HepG2 (cell line): Measurements from ENCODE around the gene RCCD1. TPM values are rescaled to one million over a fixed set of nuclear protein-coding genes. Genes with fewer than 3 reads are reported as not detected.

Experiments used
- HOXA3 ChIP-seq: sonication (generic); formaldehyde crosslinking; IDR thresholded peaks from 2 replicates; pipeline ENCODE4 v1.5.0; 2020; ENCODE audit warnings: missing genetic modification reagents
- HOXA7 ChIP-seq: sonication (generic); formaldehyde crosslinking; IDR thresholded peaks from 2 replicates; pipeline ENCODE4 v1.8.1; 2022; ENCODE audit warnings: mild to moderate bottlenecking, missing genetic modification reagents, moderate library complexity
- IRF2 ChIP-seq: IDR thresholded peaks from 2 replicates; pipeline ENCODE4 v1.6.1; 2018; ENCODE audit warnings: missing genetic modification reagents, missing compliant biosample characterization
- PPARG ChIP-seq: conservative IDR thresholded peaks from 2 replicates; pipeline ENCODE4 v1.6.1; 2016; ENCODE audit warnings: missing biosample characterization, missing genetic modification reagents
- RFXAP ChIP-seq: sonication (generic); formaldehyde crosslinking; IDR thresholded peaks from 2 replicates; pipeline ENCODE4 v1.4.0; 2020; ENCODE audit warnings: missing genetic modification reagents, borderline replicate concordance
- YY1 ChIP-seq: IDR thresholded peaks from 2 replicates; pipeline ENCODE4 v1.6.1; 2011; ENCODE audit warnings: low read length, low read depth, moderate library complexity, mild to moderate bottlenecking; ENCODE audit not compliant: insufficient read depth, insufficient replicate concordance
- ZFP36 ChIP-seq: fragments of 150-350 bp; IDR thresholded peaks from 2 replicates; pipeline ENCODE4 v1.6.1; 2018; ENCODE audit warnings: borderline replicate concordance, low read length, low read depth; ENCODE audit not compliant: partially characterized antibody
- ZNF431 ChIP-seq: sonication (generic); formaldehyde crosslinking; IDR thresholded peaks from 2 replicates; pipeline ENCODE4 v1.9.0; 2022; ENCODE audit warnings: missing genetic modification reagents, low read depth, mild to moderate bottlenecking, borderline replicate concordance
- ZNF598 ChIP-seq: sonication (generic); formaldehyde crosslinking; IDR thresholded peaks from 2 replicates; pipeline ENCODE4 v1.5.1; 2020; ENCODE audit warnings: mild to moderate bottlenecking, missing genetic modification reagents, borderline replicate concordance
- ZNF605 ChIP-seq: sonication (generic); formaldehyde crosslinking; IDR thresholded peaks from 2 replicates; pipeline ENCODE4 v1.8.0; 2022; ENCODE audit warnings: mild to moderate bottlenecking, missing genetic modification reagents
- polyA plus RNA-seq, 8 experiments: library from polyadenylated mRNA; depleted of rRNA in 3 of 8; stranded (reverse) in 7 of 8; unstranded in 1 of 8; fragments of >200 nt; fragmentation: Illumina TruSeq in 4 of 8; extraction: Trizol in 4 of 8; gene quantifications; 2 replicates each; pipeline versions ENCODE4 v1.2.1 to v1.2.3, GENCODE V29; 2011 to 2016; ENCODE audit warnings: low read depth in 4 of 8, missing spikeins in 1 of 8, mixed read lengths in 1 of 8; ENCODE audit not compliant: insufficient read depth in 1 of 8
- total RNA-seq, 5 experiments: library from RNA; depleted of rRNA; stranded (reverse); fragments of >200 nt; fragmentation: Illumina TruSeq; extraction: Trizol; gene quantifications; 2 replicates each; pipeline ENCODE4 v1.2.3, GENCODE V29; 2016; ENCODE audit warnings: low read depth in 1 of 5
- TF ChIP-seq, protein P1 (sequence below): sonication (generic); formaldehyde crosslinking; IDR thresholded peaks from 2 replicates; pipeline ENCODE4 v1.8.0; 2022; ENCODE audit warnings: mild to moderate bottlenecking, missing genetic modification reagents; ENCODE audit not compliant: insufficient replicate concordance
- TF ChIP-seq, protein P2 (sequence below): sonication (generic); formaldehyde crosslinking; IDR thresholded peaks from one replicate; pipeline ENCODE4 v1.5.1; 2020; ENCODE audit warnings: mild to moderate bottlenecking, missing genetic modification reagents; ENCODE audit errors: not compliant biosample characterization
- TF ChIP-seq, protein P3 (sequence below): sonication (generic); formaldehyde crosslinking; IDR thresholded peaks from 2 replicates; pipeline ENCODE4 v1.8.0; 2022; ENCODE audit warnings: mild to moderate bottlenecking, missing genetic modification reagents, moderate library complexity

The RCCD1 gene
- total and polyA plus RNA-seq, 2 of the 13 experiments (the other 11 are each of a cell fraction or from before 2014, with no cell fraction given): 14.1 to 15.1 TPM

DNA sequence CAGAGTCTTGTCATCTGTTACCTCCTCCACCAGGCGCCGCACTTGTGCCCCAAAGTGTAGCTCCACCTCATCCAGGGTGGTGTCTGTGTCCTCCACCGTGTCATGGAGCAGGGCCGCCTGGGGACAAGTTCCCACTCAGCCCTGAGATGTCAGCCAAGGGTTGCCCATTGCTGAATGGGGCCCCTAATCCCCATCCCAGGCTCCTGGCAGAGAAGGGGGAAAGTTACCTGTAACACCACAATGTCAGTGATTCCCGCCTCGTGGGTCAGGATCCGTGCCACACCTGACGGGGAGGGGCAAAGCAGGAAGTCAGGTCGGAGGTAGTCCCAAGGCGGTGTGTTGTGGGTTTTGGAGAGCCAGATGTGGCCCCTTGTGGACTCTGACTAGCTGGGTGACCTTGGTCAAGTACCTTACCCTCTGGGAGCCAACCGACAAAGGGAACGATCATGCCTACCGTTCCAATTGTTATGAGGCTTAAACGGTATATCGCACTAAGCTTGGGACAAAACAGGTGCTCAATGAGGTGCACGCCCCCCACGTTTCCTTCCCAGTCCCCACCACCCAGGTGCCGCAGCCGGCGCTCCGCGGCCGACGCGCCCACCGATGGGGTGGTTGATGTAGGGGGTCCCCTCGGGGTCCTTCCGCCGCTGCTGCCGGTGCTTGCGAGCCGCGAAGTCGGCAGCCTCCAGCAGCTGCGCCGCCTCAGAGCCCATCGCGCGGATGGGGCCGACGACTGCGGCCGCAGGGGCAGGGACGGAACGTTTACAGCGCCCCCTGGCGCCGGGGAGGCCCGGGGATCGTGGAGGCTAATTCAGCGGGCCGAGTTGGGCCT is 22.6 kb upstream of the RCCD1 start, which contains the start of gene HDDC3 (continued):
- TF ChIP-seq, protein P1, sequence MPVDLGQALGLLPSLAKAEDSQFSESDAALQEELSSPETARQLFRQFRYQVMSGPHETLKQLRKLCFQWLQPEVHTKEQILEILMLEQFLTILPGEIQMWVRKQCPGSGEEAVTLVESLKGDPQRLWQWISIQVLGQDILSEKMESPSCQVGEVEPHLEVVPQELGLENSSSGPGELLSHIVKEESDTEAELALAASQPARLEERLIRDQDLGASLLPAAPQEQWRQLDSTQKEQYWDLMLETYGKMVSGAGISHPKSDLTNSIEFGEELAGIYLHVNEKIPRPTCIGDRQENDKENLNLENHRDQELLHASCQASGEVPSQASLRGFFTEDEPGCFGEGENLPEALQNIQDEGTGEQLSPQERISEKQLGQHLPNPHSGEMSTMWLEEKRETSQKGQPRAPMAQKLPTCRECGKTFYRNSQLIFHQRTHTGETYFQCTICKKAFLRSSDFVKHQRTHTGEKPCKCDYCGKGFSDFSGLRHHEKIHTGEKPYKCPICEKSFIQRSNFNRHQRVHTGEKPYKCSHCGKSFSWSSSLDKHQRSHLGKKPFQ (CRISPR knock-in tag): peak; percentile 58
- TF ChIP-seq PPARG (CRISPR knock-in tag) (peak; percentile 68), HOXA7 (no peak), YY1 (peak; percentile 77), IRF2 (peak; percentile 37; the same call in 1 of the 2 replicates), RFXAP (CRISPR knock-in tag) (no peak), HOXA3 (CRISPR knock-in tag) (peak; percentile 85), ZFP36 (no peak), ZNF598 (CRISPR knock-in tag) (no peak), ZNF431 (no peak), ZNF605 (CRISPR knock-in tag) (peak; percentile 89)
- TF ChIP-seq, protein P2, sequence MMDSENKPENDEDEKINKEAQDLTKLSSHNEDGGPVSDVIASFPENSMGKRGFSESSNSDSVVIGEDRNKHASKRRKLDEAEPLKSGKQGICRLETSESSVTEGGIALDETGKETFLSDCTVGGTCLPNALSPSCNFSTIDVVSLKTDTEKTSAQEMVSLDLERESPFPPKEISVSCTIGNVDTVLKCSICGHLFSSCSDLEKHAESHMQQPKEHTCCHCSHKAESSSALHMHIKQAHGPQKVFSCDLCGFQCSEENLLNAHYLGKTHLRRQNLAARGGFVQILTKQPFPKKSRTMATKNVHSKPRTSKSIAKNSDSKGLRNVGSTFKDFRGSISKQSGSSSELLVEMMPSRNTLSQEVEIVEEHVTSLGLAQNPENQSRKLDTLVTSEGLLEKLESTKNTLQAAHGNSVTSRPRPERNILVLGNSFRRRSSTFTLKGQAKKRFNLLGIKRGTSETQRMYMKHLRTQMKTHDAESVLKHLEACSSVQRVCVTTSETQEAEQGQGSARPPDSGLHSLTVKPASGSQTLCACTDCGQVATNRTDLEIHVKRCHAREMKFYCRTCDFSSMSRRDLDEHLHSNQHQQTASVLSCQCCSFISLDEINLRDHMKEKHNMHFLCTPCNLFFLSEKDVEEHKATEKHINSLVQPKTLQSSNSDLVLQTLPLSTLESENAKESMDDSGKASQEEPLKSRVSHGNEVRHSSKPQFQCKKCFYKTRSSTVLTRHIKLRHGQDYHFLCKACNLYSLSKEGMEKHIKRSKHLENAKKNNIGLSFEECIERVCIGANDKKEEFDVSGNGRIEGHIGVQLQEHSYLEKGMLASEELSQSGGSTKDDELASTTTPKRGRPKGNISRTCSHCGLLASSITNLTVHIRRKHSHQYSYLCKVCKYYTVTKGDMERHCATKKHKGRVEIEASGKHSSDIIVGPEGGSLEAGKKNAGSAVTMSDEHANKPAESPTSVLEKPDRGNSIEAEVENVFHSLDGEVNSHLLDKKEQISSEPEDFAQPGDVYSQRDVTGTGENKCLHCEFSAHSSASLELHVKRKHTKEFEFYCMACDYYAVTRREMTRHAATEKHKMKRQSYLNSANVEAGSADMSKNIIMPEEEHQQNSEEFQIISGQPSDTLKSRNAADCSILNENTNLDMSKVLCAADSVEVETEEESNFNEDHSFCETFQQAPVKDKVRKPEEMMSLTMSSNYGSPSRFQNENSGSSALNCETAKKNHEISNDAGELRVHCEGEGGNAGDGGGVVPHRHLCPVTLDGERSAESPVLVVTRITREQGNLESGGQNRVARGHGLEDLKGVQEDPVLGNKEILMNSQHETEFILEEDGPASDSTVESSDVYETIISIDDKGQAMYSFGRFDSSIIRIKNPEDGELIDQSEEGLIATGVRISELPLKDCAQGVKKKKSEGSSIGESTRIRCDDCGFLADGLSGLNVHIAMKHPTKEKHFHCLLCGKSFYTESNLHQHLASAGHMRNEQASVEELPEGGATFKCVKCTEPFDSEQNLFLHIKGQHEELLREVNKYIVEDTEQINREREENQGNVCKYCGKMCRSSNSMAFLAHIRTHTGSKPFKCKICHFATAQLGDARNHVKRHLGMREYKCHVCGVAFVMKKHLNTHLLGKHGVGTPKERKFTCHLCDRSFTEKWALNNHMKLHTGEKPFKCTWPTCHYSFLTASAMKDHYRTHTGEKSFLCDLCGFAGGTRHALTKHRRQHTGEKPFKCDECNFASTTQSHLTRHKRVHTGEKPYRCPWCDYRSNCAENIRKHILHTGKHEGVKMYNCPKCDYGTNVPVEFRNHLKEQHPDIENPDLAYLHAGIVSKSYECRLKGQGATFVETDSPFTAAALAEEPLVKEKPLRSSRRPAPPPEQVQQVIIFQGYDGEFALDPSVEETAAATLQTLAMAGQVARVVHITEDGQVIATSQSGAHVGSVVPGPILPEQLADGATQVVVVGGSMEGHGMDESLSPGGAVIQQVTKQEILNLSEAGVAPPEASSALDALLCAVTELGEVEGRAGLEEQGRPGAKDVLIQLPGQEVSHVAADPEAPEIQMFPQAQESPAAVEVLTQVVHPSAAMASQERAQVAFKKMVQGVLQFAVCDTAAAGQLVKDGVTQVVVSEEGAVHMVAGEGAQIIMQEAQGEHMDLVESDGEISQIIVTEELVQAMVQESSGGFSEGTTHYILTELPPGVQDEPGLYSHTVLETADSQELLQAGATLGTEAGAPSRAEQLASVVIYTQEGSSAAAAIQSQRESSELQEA: peak; percentile 25
- TF ChIP-seq, protein P3, sequence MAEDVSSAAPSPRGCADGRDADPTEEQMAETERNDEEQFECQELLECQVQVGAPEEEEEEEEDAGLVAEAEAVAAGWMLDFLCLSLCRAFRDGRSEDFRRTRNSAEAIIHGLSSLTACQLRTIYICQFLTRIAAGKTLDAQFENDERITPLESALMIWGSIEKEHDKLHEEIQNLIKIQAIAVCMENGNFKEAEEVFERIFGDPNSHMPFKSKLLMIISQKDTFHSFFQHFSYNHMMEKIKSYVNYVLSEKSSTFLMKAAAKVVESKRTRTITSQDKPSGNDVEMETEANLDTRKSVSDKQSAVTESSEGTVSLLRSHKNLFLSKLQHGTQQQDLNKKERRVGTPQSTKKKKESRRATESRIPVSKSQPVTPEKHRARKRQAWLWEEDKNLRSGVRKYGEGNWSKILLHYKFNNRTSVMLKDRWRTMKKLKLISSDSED (CRISPR knock-in tag): no peak
